Measurements from ENCODE around the gene MYO15B. TPM values are rescaled to one million over a fixed set of nuclear protein-coding genes. Genes with fewer than 3 reads are reported as not detected.
A peak's percentile ranks its signal among the peaks of the same experiment; 100 is the strongest.

The MYO15B gene
- total RNA-seq (2012; rRNA removed) (0.18 TPM in 1 of 2 replicates, not detected in the other), polyA plus RNA-seq (2012; rRNA removed) (0.43 and 0.65 TPM in 2 replicates), Bru-seq, nascent RNA (percentile 26 among the genes with signal in this experiment), BruChase-seq, experiment 1, labeled RNA remaining after a 6-hour chase (percentile 35 among the genes with signal in this experiment), BruChase-seq, experiment 2, labeled RNA remaining after a 2-hour chase (percentile 24 among the genes with signal in this experiment)
- polyA plus RNA-seq (2012; cell fraction: cytosol; rRNA removed), result 0.06 and 0.22 TPM in 2 replicates
- polyA plus RNA-seq (2012; cell fraction: nucleus; rRNA removed; ENCODE audit: low replicate concordance), result 6.8 and 8.7 TPM in 2 replicates
- long read RNA-seq, partial matches to known transcripts, result 1 of 2 reads
- long read RNA-seq, other reads (novel, unspliced or antisense), result 1 of 2 reads

- Histone ChIP-seq H3K9me1 (ENCODE audit: insufficient read depth, low read length) (no peaks in the 10 kb centered on the region), H2BK120ac (ENCODE audit: low read depth, low read length) (no peak within 1 kb of the TSS), H3K4me1 (ENCODE audit: control insufficient read depth, insufficient read depth, low read length) (no peaks in the 10 kb centered on the region), H3K4me3 (ENCODE audit: insufficient read depth, low read depth, low read length) (no peak within 1 kb of the TSS), H3K23ac (ENCODE audit: low read depth, low read length) (no peak within 1 kb of the TSS), H2BK15ac (ENCODE audit: low read depth, low read length) (no peak within 1 kb of the TSS), H4K91ac (ENCODE audit: insufficient read depth, low read depth, low read length) (no peak within 1 kb of the TSS), H2AFZ (replicated peaks; ENCODE audit: low read length, poor library complexity) (peak within 1 kb of the TSS; percentile 86), H3K9ac (ENCODE audit: low read depth, low read length) (no peak within 1 kb of the TSS), H3K4me2 (ENCODE audit: low read depth, low read length) (no peak within 1 kb of the TSS; the same call in 1 of the 2 replicates), H3K18ac (ENCODE audit: low read depth, low read length) (no peak within 1 kb of the TSS), H3K36me3 (ENCODE audit: control insufficient read depth, insufficient read depth, low read length) (no peaks in the 10 kb centered on the region), H3K4ac (ENCODE audit: low read depth, low read length) (no peak within 1 kb of the TSS), H4K8ac (ENCODE audit: low read depth in 2 of 2, low read length in 2 of 2) (no peak within 1 kb of the TSS), H4K5ac (ENCODE audit: low read depth, low read length) (no peak within 1 kb of the TSS), H2BK5ac (ENCODE audit: low read depth, low read length, poor library complexity, severe bottlenecking) (no peak within 1 kb of the TSS), H2AK9ac (replicated peaks; ENCODE audit: low read depth, low read length, poor library complexity) (peak within 1 kb of the TSS; percentile 55), H3K27me3 (ENCODE audit: control insufficient read depth, insufficient read depth, low read length) (peaks cover 26% of the 10 kb centered on the region), H3K27ac (ENCODE audit: insufficient read depth, low read length) (no peak within 1 kb of the TSS), H4K20me1 (ENCODE audit: insufficient read depth, low read length) (no peaks in the 10 kb centered on the region; the same call in 1 of the 2 replicates), H3K14ac (replicated peaks; ENCODE audit: low read depth, low read length) (no peak within 1 kb of the TSS), H2BK20ac (ENCODE audit: low read depth, low read length) (no peak within 1 kb of the TSS), H3K56ac (ENCODE audit: extremely low read depth, insufficient read depth, low read length) (no peak within 1 kb of the TSS), H2AK5ac (ENCODE audit: low read depth, low read length) (no peak within 1 kb of the TSS), H3K79me1 (ENCODE audit: low read depth in 1 of 2, low read length in 2 of 2) (no peaks in the 10 kb centered on the region), H3K9me3 (ENCODE audit: control insufficient read depth, insufficient read depth, low read length) (peaks cover 2% of the 10 kb centered on the region; the same call in 1 of the 2 replicates)
- WGBS, 2 experiments (ENCODE audit: extremely low coverage in 2 of 2, insufficient read length in 1 of 2), result 9% methylated on average over 55 of the region's 82 CpGs; no CpG with 5 or more reads in 1 of the 2 experiments
- intact Hi-C loops (cut with micrococcal nuclease) (loop anchor here (2.0 kb wide), 1 partner anchor 71 kb away; the partner anchor contains the start of gene TSEN54), dilution Hi-C loops (cut with HindIII; ENCODE audit: low sequenced_read_pairs, unreplicated experiment) (no loop called here), in situ Hi-C loops (cut with MboI; ENCODE audit: low sequenced_read_pairs) (no loop called here)
- DNase-seq (no peak), ATAC-seq (ENCODE audit: low read depth) (no peak)
- ChIA-PET POLR2A (ENCODE audit: unreplicated experiment) (no interaction called here), CTCF (no interaction called here)
- TF ChIP-seq RAD21 (IDR thresholded peaks at IDR 0.05; ENCODE audit: low read length) (no peak), RCOR1 (IDR thresholded peaks at IDR 0.05; ENCODE audit: insufficient replicate concordance, low read length) (no peak), MXI1 (IDR thresholded peaks at IDR 0.05; ENCODE audit: borderline replicate concordance, low read depth, low read length) (no peak), USF2 (IDR thresholded peaks at IDR 0.05; ENCODE audit: low read depth, low read length) (no peak), ELK1 (IDR thresholded peaks at IDR 0.05; ENCODE audit: borderline replicate concordance, low read depth, low read length) (no peak)
- no TSS peak for BruUV-seq (replicated peaks)
Measured at GRCh38 chr17:75587675-75588595, at the start of gene MYO15B. Gene MYO15B (plus strand): TSS chr17:75587800. CDS start chr17:75588058, 258 bp downstream.

All from IMR-90 (cell line).